BE2C (cell line): ENCODE results near the gene SH3BGRL2.

Source experiments
- DNase-seq: peaks from one replicate; pipeline ENCODE4 v3.0.0-alpha.2; 2020
- H3K27me3 ChIP-seq: fragments of 250-450 bp; sonication (Bioruptor Pico); 2 replicates; pipeline ENCODE4 v1.5.1; 2020; ENCODE audit warnings: mild to moderate bottlenecking
- H3K36me3 ChIP-seq: fragments of 250-450 bp; sonication (Bioruptor Pico); 2 replicates; pipeline ENCODE4 v1.5.1; 2020; ENCODE audit warnings: mild to moderate bottlenecking
- H3K4me1 ChIP-seq: fragments of 250-450 bp; sonication (Bioruptor Pico); 2 replicates; pipeline ENCODE4 v1.5.1; 2020
- H3K4me3 ChIP-seq: 2 replicates; pipeline ENCODE4 v1.5.1; 2011; ENCODE audit warnings: low read depth, low read length
- H3K9me3 ChIP-seq: fragments of 250-450 bp; sonication (Bioruptor Pico); 2 replicates; pipeline ENCODE4 v1.5.1; 2020
- CTCF ChIP-seq: IDR thresholded peaks from 2 replicates; pipeline ENCODE4 v1.5.1; 2012; ENCODE audit warnings: mild to moderate bottlenecking, low read depth, low read length

Gene SH3BGRL2

GRCh38 chr6:79687759-79688158, 56.6 kb downstream of the SH3BGRL2 start:
- no peak for DNase-seq
- no peak overlapping the region for H3K4me3 ChIP-seq

GRCh38 chr6:79694156-79694555, 63.0 kb downstream of the SH3BGRL2 start:
- no peaks in the 10 kb centered on the region for H3K27me3 ChIP-seq
- no peaks in the 10 kb centered on the region for H3K4me1 ChIP-seq
- no peak for DNase-seq
- no peaks in the 10 kb centered on the region for H3K9me3 ChIP-seq
- H3K4me3 ChIP-seq, result no peak overlapping the region
- no peak for TF ChIP-seq CTCF
- H3K36me3 ChIP-seq, result no peaks in the 10 kb centered on the region

More at GRCh38 chr6:79687759-79688158, 56.6 kb downstream of the SH3BGRL2 start:
- Histone ChIP-seq H3K36me3 (no peaks in the 10 kb centered on the region), H3K27me3 (no peaks in the 10 kb centered on the region), H3K9me3 (no peaks in the 10 kb centered on the region), H3K4me1 (peaks cover 3% of the 10 kb centered on the region)
- no peak for TF ChIP-seq CTCF

- H3K36me3 ChIP-seq, result no peaks in the 10 kb centered on the region
- H3K27me3 ChIP-seq, result no peaks in the 10 kb centered on the region
- DNase-seq, result no peak
- no peak overlapping the region for H3K4me3 ChIP-seq
- H3K4me1 ChIP-seq, result no peaks in the 10 kb centered on the region
- no peak for TF ChIP-seq CTCF
- no peaks in the 10 kb centered on the region for H3K9me3 ChIP-seq
Measured at GRCh38 chr6:79694623-79695343, 63.7 kb downstream of the SH3BGRL2 start.

- no peaks in the 10 kb centered on the region for H3K27me3 ChIP-seq
Measured at GRCh38 chr6:79697430-79697829, 66.3 kb downstream of the SH3BGRL2 start.

GRCh38 chr6:79699606-79700005, 68.5 kb downstream of the SH3BGRL2 start:
- H3K9me3 ChIP-seq, result no peaks in the 10 kb centered on the region
- H3K36me3 ChIP-seq, result no peaks in the 10 kb centered on the region
- no peak for DNase-seq
- no peak for TF ChIP-seq CTCF
- no peak overlapping the region for H3K4me3 ChIP-seq
- no peaks in the 10 kb centered on the region for H3K27me3 ChIP-seq
- H3K4me1 ChIP-seq, result no peaks in the 10 kb centered on the region

More at GRCh38 chr6:79697430-79697829, 66.3 kb downstream of the SH3BGRL2 start:
- TF ChIP-seq CTCF, result no peak
- Histone ChIP-seq H3K36me3 (no peaks in the 10 kb centered on the region), H3K4me1 (no peaks in the 10 kb centered on the region), H3K4me3 (no peak overlapping the region), H3K9me3 (no peaks in the 10 kb centered on the region)
- DNase-seq, result no peak

- Histone ChIP-seq H3K9me3 (no peaks in the 10 kb centered on the region), H3K4me1 (no peaks in the 10 kb centered on the region), H3K27me3 (no peaks in the 10 kb centered on the region), H3K4me3 (no peak overlapping the region), H3K36me3 (no peaks in the 10 kb centered on the region)
- TF ChIP-seq CTCF, result no peak
- DNase-seq, result no peak
Measured at GRCh38 chr6:79702691-79703090, 71.6 kb downstream of the SH3BGRL2 start.
